Heart right ventricle (tissue), 16 donors: ENCODE data around the gene CTSA. TPM values are rescaled to one million over a fixed set of nuclear protein-coding genes. Genes with fewer than 3 reads are reported as not detected.

Experiments
- ATAC-seq, 8 donors: fragments of 200-7000 bp; cut with Tn5 transposase; one replicate each; pipeline ENCODE4 v1.9.1; 2020; ENCODE audit warnings: mild to moderate bottlenecking in 8 of 8, moderate library complexity in 8 of 8, moderate number of reproducible peaks in 1 of 8
- DNase-seq, 2 donors: peaks; one replicate each; pipeline ENCODE4 v3.0.0-alpha.2; 2020
- H3K27ac ChIP-seq, 10 donors: fragments of 200-600 bp; sonication (generic) in 2 of 10; one replicate each; pipeline versions ENCODE4 v1.5.0 to v1.8.0; 2020 to 2022; ENCODE audit warnings: mild to moderate bottlenecking in 3 of 10
- H3K27me3 ChIP-seq, 7 donors: fragments of 200-600 bp; one replicate each; pipeline ENCODE4 v1.8.0; 2021 to 2022; ENCODE audit warnings: mild to moderate bottlenecking in 2 of 7
- H3K36me3 ChIP-seq, 9 donors: fragments of 200-600 bp; sonication (generic) in 1 of 9; one replicate each; pipeline versions ENCODE4 v1.5.0 to v1.8.0; 2020 to 2022; ENCODE audit warnings: mild to moderate bottlenecking in 2 of 9
- H3K4me1 ChIP-seq, 9 donors: fragments of 200-600 bp; sonication (generic) in 1 of 9; one replicate each; pipeline versions ENCODE4 v1.5.0 to v1.8.0; 2020 to 2022; ENCODE audit warnings: mild to moderate bottlenecking in 4 of 9
- H3K4me3 ChIP-seq, 10 donors: fragments of 200-600 bp; sonication (generic) in 2 of 10; one replicate each; pipeline versions ENCODE4 v1.5.0 to v1.8.0; 2020 to 2022; ENCODE audit warnings: mild to moderate bottlenecking in 7 of 10, moderate library complexity in 2 of 10
- H3K9me3 ChIP-seq, 11 donors: fragments of 200-600 bp in 10 of 11; sonication (generic) in 2 of 11; one replicate each; pipeline versions ENCODE4 v1.5.0 to v1.8.0; 2013 to 2022; ENCODE audit warnings: mild to moderate bottlenecking in 2 of 11, control low read depth in 1 of 11, moderate library complexity in 1 of 11
- CTCF ChIP-seq, 9 donors: fragments of 200-600 bp; sonication (generic) in 2 of 9; IDR thresholded peaks; one replicate each; pipeline versions ENCODE4 v1.5.0 to v1.8.0; 2021 to 2022; ENCODE audit warnings: antibody characterized with exemption in 9 of 9, mild to moderate bottlenecking in 5 of 9, moderate library complexity in 1 of 9
- WGBS, 2 donors: extraction: QIAGEN DNeasy Blood & Tissue Kit; methylation state at CpG; one replicate each; pipeline ENCODE4 v1.1.7; 2013; ENCODE audit warnings: inconsistent platforms in 1 of 2; 5-methylcytosine and 5-hydroxymethylcytosine counted together
- intact Hi-C, 10 donors: fragments of 100-400 bp; cut with DNase I; formaldehyde crosslinking; loops; one replicate each; pipeline versions ENCODE4 v1.11.1 to v1.14.2; 2022
- polyA plus RNA-seq, 2 donors: library from polyadenylated mRNA; stranded (reverse); fragments of 200-250 nt; gene quantifications; one replicate each; pipeline ENCODE4 v1.2.3, GENCODE V29; 2013
- total RNA-seq, 10 donors: library from RNA; stranded (reverse); fragmentation: NEBNext Ultra II Directional in 3 of 10; extraction: Animal tissue kit (Norgen Biotek cat#: 25700) in 3 of 10; gene quantifications; one replicate each; pipeline versions ENCODE4 v1.2.1 to v1.2.4, GENCODE V29; 2021 to 2023
- donor health status: Arrhythmogenic right ventricular cardiomyopathy.
- donor health status: ischemic (EF 13 %, LVEDD 7.1; RV severe dilation, severe dysfunction).
- donor health status: healthy with polysubstance abuse.
- donor health status: DM: no; HTN: yes; CAD: no.
- donor health status: DM: no; HTN: no; CAD: no.
- donor health status: ischemic (EF 25% LVEDD 6.9; RV normal size, moderate dysfunction).
- donor health status: ischemic (EF 25% LVEDD 5.7; RV mildly dilated, moderate dysfunction).
- donor health status: healthy.
- donor health status: DM: yes; HTN: yes; CAD: no.
- donor health status: Ischemic cardiomyopathy.
- donor health status: ischemic (EF 35%, LVEDD 5.7; RV mildly dilated, moderate dysfunction).
- donor health status: nonischemic (EF 11% LVEDD 7.7; RV severe dilation, severe dysfunction).
- donor health status: DM: yes; HTN: yes; CAD: no.
- donor health status: PGD.
- donor health status: ischemic (EF 29% LVEDD 5.4; RV normal size, mild dysfunction).
- donor health status: nonischemic (EF 23%, LVEDD 6.1; RV moderate dilation, normal function).

Gene CTSA
- total and polyA plus RNA-seq, 12 donors = 75.1 to 173 (median 102) TPM

DNA sequence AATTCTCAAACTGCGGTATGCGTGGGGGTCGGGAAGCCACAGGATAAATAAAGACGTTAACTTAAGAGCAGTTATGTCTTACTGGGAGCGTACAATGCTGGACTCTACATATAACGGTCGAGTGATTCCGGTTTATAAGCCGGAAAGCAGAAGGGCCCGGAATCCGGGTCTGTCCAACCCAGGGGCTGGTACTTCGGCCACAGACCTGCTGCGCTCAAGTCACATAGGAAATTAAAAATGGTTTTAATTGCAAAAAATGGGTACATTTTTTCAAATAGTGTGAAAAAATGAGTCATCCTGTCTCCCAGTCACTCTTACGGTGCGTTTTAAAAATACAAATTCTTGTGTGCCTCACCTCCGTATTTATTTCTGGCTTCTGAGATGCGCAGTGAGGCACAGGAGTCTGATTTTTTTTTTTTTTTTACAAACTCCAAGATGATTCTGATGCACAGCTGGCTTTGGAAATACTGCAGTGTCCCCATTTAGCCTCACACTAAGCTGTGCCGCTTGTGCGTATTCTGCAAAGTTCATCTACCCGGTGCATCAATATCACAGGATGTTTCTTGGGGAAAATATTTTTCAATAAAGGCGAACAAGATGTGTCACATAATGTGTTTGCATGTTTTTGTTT is 44.4 kb downstream of the CTSA start:
- H3K4me1 ChIP-seq = peaks cover 0 to 38% (median 23%) of the 10 kb centered on the region in 9 donors
- intact Hi-C loops = loop anchor here in 6 of 10 donors (1.0 to 10.0 kb wide), 6 partner anchors 25 to 111 kb away; partner anchors contain the start of genes CTSA (in 5 of the 6), NEURL2 (in 5 of the 6), TNNC2 (in 1 of the 6) and ZNF335 (in 1 of the 6)
- peak in 6 of 8 donors; percentile 1 to 28 (median 23) for ATAC-seq
- no peak for TF ChIP-seq CTCF (IDR thresholded peaks at IDR 0.05)
- no peaks in the 10 kb centered on the region for H3K27me3 ChIP-seq
- H3K36me3 ChIP-seq = peaks cover 0 to 43% (median 34%) of the 10 kb centered on the region in 9 donors
- H3K9me3 ChIP-seq = no peaks in the 10 kb centered on the region
- peak overlapping the region; percentile 64 to 100 (median 96) for H3K4me3 ChIP-seq
- no peak for DNase-seq
- peak overlapping the region; percentile 87 to 100 (median 100) for H3K27ac ChIP-seq
- WGBS, 2 donors = 5 to 7% methylated on average over 21 of the region's 21 CpGs

DNA sequence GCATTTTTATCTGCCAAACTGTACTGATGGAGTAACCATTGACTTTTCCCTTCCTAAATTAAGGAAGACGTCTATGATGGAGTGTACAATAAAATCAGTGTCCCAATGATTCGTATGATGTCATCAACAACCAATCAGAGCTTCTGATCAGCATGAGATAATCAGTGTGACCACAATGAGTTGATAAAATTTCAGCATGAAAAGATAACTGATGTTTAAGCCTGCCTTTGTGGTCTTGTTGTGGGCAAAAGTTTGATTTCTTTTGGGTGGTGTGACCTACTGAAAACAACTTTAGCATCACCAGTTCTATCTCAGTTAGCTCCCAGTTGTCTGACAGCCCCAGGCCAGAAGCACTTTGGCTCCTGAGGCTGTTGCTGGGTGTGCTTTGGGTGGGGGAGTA is 46.6 kb downstream of the CTSA start:
- TF ChIP-seq CTCF (IDR thresholded peaks at IDR 0.05) = no peak
- Histone ChIP-seq H3K4me3 (no peak overlapping the region), H3K4me1 (peaks cover 0 to 38% (median 23%) of the 10 kb centered on the region in 9 donors), H3K27me3 (no peaks in the 10 kb centered on the region), H3K9me3 (no peaks in the 10 kb centered on the region), H3K27ac (no peak overlapping the region), H3K36me3 (peaks cover 0 to 61% (median 44%) of the 10 kb centered on the region in 9 donors)
- DNase-seq (no peak), ATAC-seq (no peak)
- intact Hi-C loops = loop anchor here in 1 of 10 donors (10.0 kb wide), 1 partner anchor 113 kb away; the partner anchor contains the start of gene TNNC2
- 67 to 70% methylated on average over 2 of the region's 2 CpGs for WGBS, 2 donors

GRCh38 chr20:45938727-45939438 is 47.7 kb downstream of the CTSA start:
- H3K4me1 ChIP-seq = peaks cover 0 to 29% (median 14%) of the 10 kb centered on the region in 9 donors
- DNase-seq = no peak
- TF ChIP-seq CTCF (IDR thresholded peaks at IDR 0.05) = no peak
- no peak for ATAC-seq
- no peaks in the 10 kb centered on the region for H3K27me3 ChIP-seq
- intact Hi-C loops = loop anchor here in 1 of 10 donors (10.0 kb wide), 1 partner anchor 114 kb away; the partner anchor contains the start of gene TNNC2
- H3K4me3 ChIP-seq = no peak overlapping the region
- no peaks in the 10 kb centered on the region for H3K9me3 ChIP-seq
- peaks cover 0 to 70% (median 55%) of the 10 kb centered on the region in 9 donors for H3K36me3 ChIP-seq
- no peak overlapping the region for H3K27ac ChIP-seq
- 85 to 88% methylated on average over 13 of the region's 13 CpGs for WGBS, 2 donors

DNA sequence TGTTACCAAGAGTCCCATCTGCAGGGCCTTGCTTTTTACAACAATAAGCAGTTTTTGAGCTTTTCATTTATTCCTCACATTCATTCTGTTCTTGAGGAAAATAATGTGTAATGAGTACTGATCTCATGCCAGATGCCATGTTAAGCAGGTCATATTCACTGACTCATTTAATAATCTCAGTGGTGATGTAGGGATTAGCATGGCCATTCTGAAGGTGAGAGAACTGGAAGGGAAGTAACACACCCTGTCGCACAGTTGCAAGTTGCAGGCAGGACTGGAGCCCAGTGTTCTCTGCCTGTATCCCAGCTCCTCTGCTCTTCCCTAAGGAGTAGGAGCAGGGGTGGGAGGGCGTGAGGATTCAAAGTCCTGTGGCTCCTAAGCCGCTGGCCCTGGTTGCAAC is 48.9 kb downstream of the CTSA start:
- H3K4me3 ChIP-seq = no peak overlapping the region
- no peak for DNase-seq
- no peak overlapping the region for H3K27ac ChIP-seq
- intact Hi-C loops = loop anchor here in 1 of 10 donors (10.0 kb wide), 1 partner anchor 55 kb away; the partner anchor contains the start of genes SPATA25 and ZSWIM1
- peaks cover 0 to 40% (median 14%) of the 10 kb centered on the region in 9 donors for H3K4me1 ChIP-seq
- 92 to 97% methylated on average over 3 of the region's 3 CpGs for WGBS, 2 donors
- H3K9me3 ChIP-seq = no peaks in the 10 kb centered on the region
- no peak for TF ChIP-seq CTCF (IDR thresholded peaks at IDR 0.05)
- H3K36me3 ChIP-seq = peaks cover 0 to 82% (median 66%) of the 10 kb centered on the region in 9 donors
- H3K27me3 ChIP-seq = no peaks in the 10 kb centered on the region
- ATAC-seq = no peak
